Activated T-helper 9 cell treated with anti-CD3 and anti-CD28 coated beads, Interleukin-2, amount 50 U/mL, for 16 hours (primary cell): ENCODE data around the gene DELE1.
A peak's percentile ranks its signal among the peaks of the same experiment; 100 is the strongest.

Source experiments
- DNase-seq: peaks from one replicate; pipeline ENCODE4 v3.0.0-alpha.2; 2020; ENCODE audit warnings: low read depth

DELE1 gene

DNA sequence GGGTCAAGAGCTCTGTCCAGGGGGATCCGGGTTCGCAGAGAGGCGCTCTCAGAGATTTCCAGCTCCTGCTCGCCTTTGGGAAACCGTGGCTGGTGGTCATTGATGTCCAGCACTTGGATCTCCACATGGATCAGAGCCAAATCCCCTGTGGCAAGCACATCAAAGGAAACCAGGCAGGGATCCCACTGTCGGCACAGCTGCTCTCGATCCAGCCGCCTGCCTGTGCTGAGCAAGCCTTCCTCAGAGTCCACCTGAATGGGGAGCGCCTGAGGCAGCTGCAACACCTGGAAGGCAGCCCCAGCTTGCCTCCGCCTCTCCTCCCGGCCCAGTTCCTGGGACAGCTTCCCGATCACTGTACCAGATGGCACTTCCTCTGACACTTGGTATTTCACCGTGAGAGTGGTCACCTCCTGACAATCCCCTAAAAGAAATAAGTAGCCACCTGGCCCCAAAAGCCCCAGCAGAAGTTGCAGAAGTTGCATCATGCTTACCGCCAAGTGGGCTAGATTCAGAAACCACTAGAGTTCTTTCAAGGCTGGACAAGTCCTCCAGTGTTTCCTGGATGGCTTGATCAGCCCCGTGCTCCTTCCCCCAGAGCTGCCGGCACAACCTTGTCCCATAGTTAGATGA is 33.8 kb downstream of the DELE1 start:
- DNase-seq, result no peak

DNA sequence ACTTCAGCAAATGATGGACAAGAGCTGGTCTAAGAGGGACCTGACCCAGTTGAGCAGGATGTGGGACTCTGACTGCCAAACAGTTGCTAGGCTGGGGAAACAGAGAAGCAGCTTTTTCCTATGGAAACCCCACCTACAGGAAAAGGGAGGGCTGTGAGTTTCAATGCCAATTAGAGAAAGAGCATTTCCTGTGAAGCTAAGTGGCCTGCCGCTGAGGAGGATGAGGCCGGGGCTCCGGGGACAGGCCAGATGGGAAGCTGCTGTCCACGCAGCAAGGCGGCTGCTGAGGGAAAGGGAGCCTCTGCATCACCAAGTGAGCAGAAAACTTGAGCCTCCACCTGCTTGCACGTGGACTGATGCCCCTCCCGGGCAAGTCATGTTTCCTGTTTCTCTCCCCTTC is 34.4 kb downstream of the DELE1 start, which contains the start of gene PCDH12:
Gene PCDH12, minus strand, starts transcription at position 90 of the 400 bp plus-strand sequence. CDS start 351 bp downstream, outside the sequence.
- DNase-seq, result no peak

- DNase-seq, result no peak
Measured at GRCh38 chr5:141958546-141959172, 35.0 kb downstream of the DELE1 start.

- no peak for DNase-seq
Measured at GRCh38 chr5:141960018-141960417, 36.3 kb downstream of the DELE1 start.

DNA sequence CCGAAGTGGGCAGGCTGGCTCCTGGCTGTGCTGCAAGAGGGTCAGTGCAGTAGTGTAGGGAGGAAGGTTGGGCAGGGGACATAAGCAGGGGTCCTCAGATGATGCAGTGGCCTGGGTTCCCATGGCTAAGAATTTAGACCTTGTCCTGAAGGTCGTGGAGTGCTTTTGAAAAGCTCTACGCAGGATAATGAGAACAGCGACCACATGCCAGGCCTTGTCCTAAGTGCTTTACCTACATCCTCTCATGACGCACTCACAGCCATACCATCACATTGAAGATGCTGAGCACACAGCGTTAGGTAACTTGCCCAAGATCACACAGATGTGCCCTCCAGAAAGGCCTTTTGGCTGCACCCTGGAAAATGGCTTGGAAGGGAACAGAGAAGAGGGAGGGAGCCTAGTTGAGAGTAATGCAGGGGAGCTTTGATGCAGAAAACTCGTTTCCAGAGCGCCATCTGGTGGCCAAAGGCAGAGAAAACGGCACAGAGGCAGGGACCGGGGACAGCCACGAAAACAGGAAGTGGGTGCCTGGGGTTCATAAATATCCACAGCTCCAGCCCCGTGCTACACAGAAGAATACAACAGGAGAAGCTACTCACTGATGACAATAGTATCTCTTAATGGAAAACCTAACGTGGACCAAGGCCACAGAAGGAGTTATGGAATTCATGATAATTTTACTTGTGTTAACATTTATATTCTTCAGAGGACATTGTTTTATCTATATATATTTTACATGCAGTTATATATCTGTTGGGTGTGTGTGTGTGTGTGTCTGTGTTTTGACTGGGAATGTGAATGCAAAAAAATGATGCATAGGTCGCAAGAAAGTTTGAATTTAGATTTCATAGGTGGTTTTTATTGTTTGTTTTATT is 37.0 kb downstream of the DELE1 start:
- peak; percentile 81 for DNase-seq

DNA sequence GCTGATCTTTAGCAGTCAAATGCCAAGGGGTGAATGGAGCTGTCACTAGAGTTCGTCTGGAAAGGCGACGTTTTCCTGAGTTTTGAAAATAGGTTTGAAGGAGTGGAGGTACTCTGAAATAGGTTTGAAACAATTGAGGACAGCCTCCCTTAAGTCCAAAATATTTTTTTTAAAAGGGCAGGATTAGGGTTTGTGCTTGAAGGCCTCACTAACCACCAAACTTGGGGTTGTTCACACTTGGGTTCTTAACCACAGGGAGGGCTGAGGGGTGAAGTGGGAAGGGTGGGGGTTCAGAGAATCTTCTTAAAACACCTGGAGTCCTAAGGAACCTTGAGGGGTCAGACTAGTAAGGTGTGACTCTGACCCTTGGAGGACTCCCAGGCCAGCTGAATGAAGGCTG is 37.8 kb downstream of the DELE1 start:
- no peak for DNase-seq

GRCh38 chr5:141963701-141964100 is 40.0 kb downstream of the DELE1 start:
- no peak for DNase-seq

GRCh38 chr5:141965071-141965470 is 41.4 kb downstream of the DELE1 start:
- no peak for DNase-seq

GRCh38 chr5:141966275-141966962 is 42.7 kb downstream of the DELE1 start:
- no peak for DNase-seq

- no peak for DNase-seq
Measured at GRCh38 chr5:141966963-141967333, 43.3 kb downstream of the DELE1 start.

- DNase-seq, result peak; percentile 94
Measured at GRCh38 chr5:141968914-141969608, 45.4 kb downstream of the DELE1 start, which contains the start of gene RNF14. Gene RNF14, plus strand, starts transcription at chr5:141969105. Its CDS starts 4,484 bp downstream, at chr5:141973589.

GRCh38 chr5:141969783-141970771 is 46.4 kb downstream of the DELE1 start:
- DNase-seq, result no peak

DNA sequence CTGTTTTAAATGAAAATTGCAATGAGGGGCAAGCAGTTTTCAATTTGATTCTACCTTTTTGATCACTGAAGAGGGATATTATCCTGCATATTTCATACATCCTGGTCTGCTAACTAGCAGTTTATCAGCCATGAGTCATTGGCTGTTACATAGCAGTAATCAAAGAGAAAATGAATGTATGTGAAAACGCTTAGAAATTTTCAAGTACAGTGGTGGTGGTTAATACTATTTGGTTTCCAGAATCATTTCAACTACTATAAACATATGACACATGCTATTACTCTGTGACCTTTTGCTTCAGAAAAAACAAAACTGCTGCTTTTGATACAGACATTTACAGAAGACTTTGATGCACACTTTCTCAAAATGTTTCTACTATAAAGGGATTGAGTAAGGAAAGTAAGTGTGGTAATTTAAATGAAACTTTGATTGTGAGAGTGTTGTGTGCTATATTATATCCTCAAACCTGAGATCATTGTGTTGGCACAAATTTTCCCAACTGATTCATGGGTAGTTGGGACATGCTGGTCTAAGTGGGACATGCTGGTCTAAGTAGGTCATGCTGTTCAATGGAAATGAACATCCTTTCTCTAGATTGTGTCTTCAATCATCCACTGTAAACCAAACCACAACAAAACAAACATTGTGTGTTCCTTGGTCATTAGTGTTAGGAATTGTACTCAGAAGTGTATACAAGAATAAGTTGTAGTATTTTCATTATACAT is 50.4 kb downstream of the DELE1 start:
- DNase-seq, result no peak

- no peak for DNase-seq
Measured at GRCh38 chr5:141976176-141976575, 52.5 kb downstream of the DELE1 start.

DNA sequence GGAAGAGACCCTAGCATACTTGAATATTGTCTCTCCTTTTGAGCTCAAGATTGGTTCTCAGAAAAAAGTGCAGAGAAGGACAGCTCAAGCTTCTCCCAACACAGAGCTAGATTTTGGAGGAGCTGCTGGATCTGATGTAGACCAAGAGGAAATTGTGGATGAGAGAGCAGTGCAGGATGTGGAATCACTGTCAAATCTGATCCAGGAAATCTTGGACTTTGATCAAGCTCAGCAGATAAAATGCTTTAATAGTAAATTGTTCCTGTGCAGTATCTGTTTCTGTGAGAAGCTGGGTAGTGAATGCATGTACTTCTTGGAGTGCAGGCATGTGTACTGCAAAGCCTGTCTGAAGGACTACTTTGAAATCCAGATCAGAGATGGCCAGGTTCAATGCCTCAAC is 54.7 kb downstream of the DELE1 start:
- no peak for DNase-seq

DNA sequence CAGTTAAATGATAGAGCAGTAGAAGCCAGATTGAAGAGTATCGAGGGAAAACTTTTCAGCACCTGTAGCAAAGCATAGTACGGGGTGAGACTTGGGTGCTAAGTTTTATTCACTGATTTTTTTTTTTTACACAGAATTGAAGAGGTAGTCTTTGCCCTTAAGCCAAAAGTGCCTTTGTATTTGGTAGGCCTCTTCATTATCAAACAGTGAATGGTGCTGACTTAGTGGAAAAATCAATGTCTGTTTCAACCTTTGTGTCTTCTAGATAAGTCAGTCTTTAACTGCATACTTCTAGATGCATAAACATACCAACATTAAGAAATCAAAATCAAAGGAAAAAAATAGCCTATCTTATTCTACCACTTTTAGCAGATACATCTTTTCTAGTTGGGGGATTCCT is 59.0 kb downstream of the DELE1 start:
- no peak for DNase-seq

GRCh38 chr5:141986072-141986471 is 62.4 kb downstream of the DELE1 start:
- DNase-seq, result no peak

- no peak for DNase-seq
Measured at GRCh38 chr5:141989720-141990119, 66.0 kb downstream of the DELE1 start.
